Astrocyte (in vitro differentiated cells and primary cell): ENCODE results near the gene MED28. TPM values are rescaled to one million over a fixed set of nuclear protein-coding genes. Genes with fewer than 3 reads are reported as not detected.

ENCODE experiments used
- DNase-seq: peaks from one replicate; pipeline ENCODE4 v3.0.0-alpha.2; 2010; ENCODE audit warnings: low read depth
- FAIRE-seq: peaks from 2 replicates; lab custom pipeline; 2011; peaks lifted over from hg19 to GRCh38; lab: Jason Lieb, UNC
- H2AFZ ChIP-seq: 2 replicates; pipeline ENCODE4 v1.6.0; 2012; ENCODE audit warnings: low read depth, low read length, inconsistent platforms
- H3K27ac ChIP-seq: 2 replicates; pipeline ENCODE4 v1.5.1; 2011; ENCODE audit warnings: low read depth, low read length, inconsistent platforms
- H3K27me3 ChIP-seq: 2 replicates; pipeline ENCODE4 v1.6.0; 2011; ENCODE audit warnings: low read length, inconsistent platforms; ENCODE audit not compliant: insufficient read depth
- H3K36me3 ChIP-seq: 2 replicates; pipeline ENCODE4 v1.5.1; 2011; ENCODE audit warnings: low read length, inconsistent platforms; ENCODE audit not compliant: insufficient read depth
- H3K4me1 ChIP-seq: 2 replicates; pipeline ENCODE4 v1.5.1; 2011; ENCODE audit warnings: low read length, inconsistent platforms; ENCODE audit not compliant: insufficient read depth
- H3K4me2 ChIP-seq: 2 replicates; pipeline ENCODE4 v1.6.0; 2012; ENCODE audit warnings: low read length, inconsistent platforms
- H3K4me3 ChIP-seq: 2 replicates; pipeline ENCODE4 v1.5.1; 2011; ENCODE audit warnings: low read depth, mild to moderate bottlenecking, low read length, inconsistent platforms; ENCODE audit not compliant: insufficient read depth
- H3K79me2 ChIP-seq: 2 replicates; pipeline ENCODE4 v1.6.0; 2012; ENCODE audit warnings: mild to moderate bottlenecking, low read length, inconsistent platforms; ENCODE audit not compliant: insufficient read depth
- H3K9ac ChIP-seq: 2 replicates; pipeline ENCODE4 v1.6.0; 2012; ENCODE audit warnings: mild to moderate bottlenecking, low read length, inconsistent platforms
- H3K9me3 ChIP-seq: 2 replicates; pipeline ENCODE4 v1.5.1; 2012; ENCODE audit warnings: low read depth, mild to moderate bottlenecking, low read length, inconsistent platforms; ENCODE audit not compliant: insufficient read depth
- H4K20me1 ChIP-seq: 2 replicates; pipeline ENCODE4 v1.6.0; 2012; ENCODE audit warnings: low read length, inconsistent platforms; ENCODE audit not compliant: insufficient read depth
- H3K27ac Mint-ChIP-seq: one replicate; pipeline ENCODE4 v1.8.0; 2021; ENCODE audit warnings: mild to moderate bottlenecking, mixed read lengths; ENCODE audit not compliant: unreplicated experiment
- H3K27me3 Mint-ChIP-seq: one replicate; pipeline ENCODE4 v1.8.0; 2021; ENCODE audit warnings: low read depth, mixed read lengths; ENCODE audit not compliant: unreplicated experiment
- H3K36me3 Mint-ChIP-seq: one replicate; pipeline ENCODE4 v1.8.0; 2021; ENCODE audit warnings: low read depth, mixed read lengths; ENCODE audit not compliant: unreplicated experiment
- H3K4me1 Mint-ChIP-seq: one replicate; pipeline ENCODE4 v1.8.0; 2021; ENCODE audit warnings: low read depth, mixed read lengths; ENCODE audit not compliant: unreplicated experiment
- H3K4me3 Mint-ChIP-seq: one replicate; pipeline ENCODE4 v1.8.0; 2021; ENCODE audit warnings: mild to moderate bottlenecking, moderate library complexity, mixed read lengths; ENCODE audit not compliant: unreplicated experiment
- H3K9me3 Mint-ChIP-seq: one replicate; pipeline ENCODE4 v1.8.0; 2021; ENCODE audit warnings: mild to moderate bottlenecking, mixed read lengths; ENCODE audit not compliant: unreplicated experiment
- CTCF ChIP-seq: IDR thresholded peaks from 2 replicates; pipeline ENCODE4 v1.5.1; 2011; ENCODE audit warnings: low read depth, mild to moderate bottlenecking, inconsistent platforms, low read length, moderate library complexity; ENCODE audit not compliant: insufficient read depth
- EZH2 ChIP-seq: IDR thresholded peaks from 2 replicates; pipeline ENCODE4 v1.6.1; 2012; ENCODE audit warnings: mild to moderate bottlenecking, low read length, inconsistent platforms; ENCODE audit not compliant: insufficient read depth
- total RNA-seq: library from RNA; stranded (reverse); gene quantifications from 2 replicates; pipeline ENCODE4 v1.2.1, GENCODE V29; 2021

The MED28 gene
- total RNA-seq, 1 donor from 2014 or later = 42.6 TPM

GRCh38 chr4:17583941-17584340 is 30.5 kb upstream of the MED28 start:
- H3K4me1 ChIP-seq = peaks cover 8% of the 10 kb centered on the region
- DNase-seq = no peak
- H3K27ac Mint-ChIP-seq = no peak overlapping the region
- no peak overlapping the region for H3K9ac ChIP-seq
- peaks cover 7% of the 10 kb centered on the region for H3K79me2 ChIP-seq
- no peak overlapping the region for H3K27ac ChIP-seq
- no peaks in the 10 kb centered on the region for H3K27me3 Mint-ChIP-seq
- H3K9me3 Mint-ChIP-seq = no peaks in the 10 kb centered on the region
- no peak for FAIRE-seq
- no peak for TF ChIP-seq EZH2
- TF ChIP-seq CTCF = no peak
- no peak overlapping the region for H3K4me3 ChIP-seq
- no peak overlapping the region for H2AFZ ChIP-seq
- H3K36me3 Mint-ChIP-seq = peaks cover 33% of the 10 kb centered on the region
- H3K27me3 ChIP-seq = no peaks in the 10 kb centered on the region
- no peaks in the 10 kb centered on the region for H3K9me3 ChIP-seq
- no peak overlapping the region for H3K4me3 Mint-ChIP-seq
- H3K4me1 Mint-ChIP-seq = peaks cover 17% of the 10 kb centered on the region
- peaks cover 16% of the 10 kb centered on the region for H4K20me1 ChIP-seq
- no peak overlapping the region for H3K4me2 ChIP-seq
- H3K36me3 ChIP-seq = peaks cover 38% of the 10 kb centered on the region

- H3K36me3 Mint-ChIP-seq = peaks cover 33% of the 10 kb centered on the region
- no peak overlapping the region for H3K4me3 Mint-ChIP-seq
Observed at GRCh38 chr4:17584521-17585213, 29.8 kb upstream of the MED28 start.

More at GRCh38 chr4:17584521-17585213, 29.8 kb upstream of the MED28 start:
- Histone ChIP-seq H3K4me2 (no peak overlapping the region), H3K79me2 (peaks cover under 1% of the 10 kb centered on the region), H4K20me1 (peaks cover 9% of the 10 kb centered on the region), H3K27me3 (no peaks in the 10 kb centered on the region), H3K36me3 (peaks cover 38% of the 10 kb centered on the region), H3K4me1 (peaks cover 8% of the 10 kb centered on the region), H3K9me3 (no peaks in the 10 kb centered on the region), H2AFZ (no peak overlapping the region), H3K4me3 (no peak overlapping the region), H3K27ac (no peak overlapping the region), H3K9ac (no peak overlapping the region)
- Mint-ChIP-seq H3K4me1 (peaks cover 12% of the 10 kb centered on the region), H3K9me3 (no peaks in the 10 kb centered on the region), H3K27ac (peak overlapping the region; percentile 10), H3K27me3 (no peaks in the 10 kb centered on the region)
- FAIRE-seq (no peak), DNase-seq (no peak)
- no peak for TF ChIP-seq EZH2
- no peak for TF ChIP-seq CTCF
